ENCODE results near the gene NUDT3.

NUDT3 gene

GRCh38 chr6:34423254-34423653 is 30.8 kb upstream of the NUDT3 start:
- peaks cover 3% of the 10 kb centered on the region for H3K27me3 Mint-ChIP-seq (ENCODE audit: low read depth, poor library complexity)
- H3K4me3 Mint-ChIP-seq = peak overlapping the region; percentile 63
- peak overlapping the region; percentile 48 for H3K27ac Mint-ChIP-seq
- H3K4me1 Mint-ChIP-seq = peaks cover 33% of the 10 kb centered on the region
- peaks cover 53% of the 10 kb centered on the region for H3K36me3 Mint-ChIP-seq (ENCODE audit: low read depth)
- TF ChIP-seq CTCF (IDR thresholded peaks at IDR 0.05) = no peak
- DNase-seq = no peak
- no peaks in the 10 kb centered on the region for H3K9me3 Mint-ChIP-seq

- H3K4me3 Mint-ChIP-seq = no peak overlapping the region
Observed at GRCh38 chr6:34418367-34418766, 25.9 kb upstream of the NUDT3 start.

GRCh38 chr6:34416877-34417371 is 24.5 kb upstream of the NUDT3 start:
- peak overlapping the region; percentile 60 for H3K27ac Mint-ChIP-seq
- peaks cover 3% of the 10 kb centered on the region for H3K27me3 Mint-ChIP-seq (ENCODE audit: low read depth, poor library complexity)
- H3K36me3 Mint-ChIP-seq (ENCODE audit: low read depth) = peaks cover 80% of the 10 kb centered on the region
- peaks cover 7% of the 10 kb centered on the region for H3K4me1 Mint-ChIP-seq
- DNase-seq = no peak
- no peak overlapping the region for H3K4me3 Mint-ChIP-seq
- no peaks in the 10 kb centered on the region for H3K9me3 Mint-ChIP-seq
- TF ChIP-seq CTCF (IDR thresholded peaks at IDR 0.05) = no peak

More at GRCh38 chr6:34418367-34418766, 25.9 kb upstream of the NUDT3 start:
- DNase-seq = no peak
- Mint-ChIP-seq H3K27ac (peak overlapping the region; percentile 84), H3K9me3 (no peaks in the 10 kb centered on the region), H3K27me3 (ENCODE audit: low read depth, poor library complexity) (peaks cover 3% of the 10 kb centered on the region), H3K36me3 (ENCODE audit: low read depth) (peaks cover 78% of the 10 kb centered on the region), H3K4me1 (peaks cover 11% of the 10 kb centered on the region)
- TF ChIP-seq CTCF (IDR thresholded peaks at IDR 0.05) = no peak

- H3K36me3 Mint-ChIP-seq (ENCODE audit: low read depth) = peaks cover 71% of the 10 kb centered on the region
- TF ChIP-seq CTCF (IDR thresholded peaks at IDR 0.05) = peak; percentile 21
- H3K4me3 Mint-ChIP-seq = no peak overlapping the region
- no peaks in the 10 kb centered on the region for H3K9me3 Mint-ChIP-seq
- H3K27me3 Mint-ChIP-seq (ENCODE audit: low read depth, poor library complexity) = no peaks in the 10 kb centered on the region
- no peaks in the 10 kb centered on the region for H3K4me1 Mint-ChIP-seq
- peak overlapping the region; percentile 47 for H3K27ac Mint-ChIP-seq
- DNase-seq = no peak
Observed at GRCh38 chr6:34414999-34415858, 22.8 kb upstream of the NUDT3 start.

- no peaks in the 10 kb centered on the region for H3K9me3 Mint-ChIP-seq
- no peaks in the 10 kb centered on the region for H3K4me1 Mint-ChIP-seq
- no peak for DNase-seq
- peaks cover 56% of the 10 kb centered on the region for H3K36me3 Mint-ChIP-seq (ENCODE audit: low read depth)
- no peak overlapping the region for H3K4me3 Mint-ChIP-seq
- H3K27ac Mint-ChIP-seq = no peak overlapping the region
- no peak for TF ChIP-seq CTCF (IDR thresholded peaks at IDR 0.05)
- H3K27me3 Mint-ChIP-seq (ENCODE audit: low read depth, poor library complexity) = no peaks in the 10 kb centered on the region
Observed at GRCh38 chr6:34412643-34413214, 20.3 kb upstream of the NUDT3 start.
